HG03064 (cell line): Measurements from ENCODE around the gene CSF2.

Experiments used
- ATAC-seq: cut with Tn5 transposase; IDR thresholded peaks from one replicate; pipeline ENCODE4 v1.9.1; 2021; ENCODE audit warnings: low read depth; ENCODE audit not compliant: unreplicated experiment

CSF2 gene

GRCh38 chr5:132073231-132074013 is at the start of gene CSF2:
TSS of gene CSF2 (plus strand) at chr5:132073789. CDS start at chr5:132073824, 35 bp downstream.
- ATAC-seq: no peak

GRCh38 chr5:132024117-132024435 is 49.5 kb upstream of the CSF2 start:
- ATAC-seq: no peak

- no peak for ATAC-seq
These were observed 48.7 kb upstream of the CSF2 start for GRCh38 chr5:132024789-132025402.

GRCh38 chr5:132025403-132025971 is 48.1 kb upstream of the CSF2 start:
- no peak for ATAC-seq

DNA sequence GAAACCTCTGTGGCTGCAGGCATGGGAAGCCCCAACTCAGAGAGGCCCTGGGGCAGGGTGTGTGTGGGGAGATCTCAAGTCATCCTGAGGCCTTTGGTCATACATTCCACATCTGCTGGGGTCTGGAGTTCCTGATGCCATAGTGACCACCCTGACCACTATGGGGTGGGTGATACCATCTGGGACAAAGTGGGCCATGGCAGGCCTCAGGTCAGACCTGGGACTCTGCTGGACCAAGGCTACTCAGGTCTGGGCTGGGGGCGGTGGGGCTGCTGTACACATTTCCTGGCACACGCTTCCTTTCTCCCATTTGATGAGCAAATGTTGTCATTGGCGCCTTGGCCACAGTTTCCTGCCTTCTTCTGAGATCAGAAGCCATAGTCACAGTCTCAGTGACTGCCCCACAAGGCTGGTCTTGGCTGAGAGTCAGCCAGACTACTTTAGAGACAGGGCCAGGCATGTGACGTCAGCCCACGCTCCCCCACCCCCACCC is 47.0 kb upstream of the CSF2 start:
- no peak for ATAC-seq

DNA sequence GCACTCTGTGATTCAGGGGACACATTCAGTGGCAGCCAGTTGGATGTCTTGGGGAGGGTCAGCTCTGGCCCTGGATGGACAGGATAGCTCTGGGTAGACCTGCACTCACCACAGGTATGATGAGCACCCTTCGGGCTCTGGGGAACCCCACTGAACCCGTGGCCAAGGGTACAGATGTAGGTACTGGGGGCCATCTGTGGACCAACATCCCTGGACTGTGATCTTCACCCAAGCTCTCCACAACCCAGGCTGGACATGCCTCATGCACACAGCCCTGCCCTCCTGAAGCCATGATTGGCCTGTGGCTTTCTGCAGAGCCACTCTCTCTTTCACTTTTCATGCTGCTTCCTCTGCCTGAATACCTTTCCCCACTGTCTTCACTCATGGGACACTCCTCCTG is 46.6 kb upstream of the CSF2 start:
- ATAC-seq: no peak

GRCh38 chr5:132029609-132030330 is 43.8 kb upstream of the CSF2 start:
- ATAC-seq: no peak

DNA sequence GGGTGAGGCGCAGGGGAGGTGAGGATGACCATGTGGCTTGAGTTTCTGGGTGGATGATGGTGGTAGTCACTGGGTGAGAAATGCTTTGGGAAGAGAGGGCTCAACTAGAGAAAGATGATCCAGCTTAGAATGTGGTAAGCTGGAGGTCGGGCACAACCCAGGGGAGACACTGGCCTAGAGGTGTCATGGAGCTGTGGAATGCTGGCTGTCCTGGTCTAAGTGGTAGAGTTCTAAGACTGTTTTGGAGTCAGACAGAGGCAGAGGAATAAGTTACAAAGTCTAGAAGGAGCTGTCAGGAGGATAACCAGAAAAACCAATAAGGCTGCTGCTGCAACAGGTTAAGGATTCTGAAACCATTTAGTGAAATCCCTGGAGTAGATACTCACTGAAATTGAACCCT is 43.0 kb upstream of the CSF2 start:
- ATAC-seq: no peak

DNA sequence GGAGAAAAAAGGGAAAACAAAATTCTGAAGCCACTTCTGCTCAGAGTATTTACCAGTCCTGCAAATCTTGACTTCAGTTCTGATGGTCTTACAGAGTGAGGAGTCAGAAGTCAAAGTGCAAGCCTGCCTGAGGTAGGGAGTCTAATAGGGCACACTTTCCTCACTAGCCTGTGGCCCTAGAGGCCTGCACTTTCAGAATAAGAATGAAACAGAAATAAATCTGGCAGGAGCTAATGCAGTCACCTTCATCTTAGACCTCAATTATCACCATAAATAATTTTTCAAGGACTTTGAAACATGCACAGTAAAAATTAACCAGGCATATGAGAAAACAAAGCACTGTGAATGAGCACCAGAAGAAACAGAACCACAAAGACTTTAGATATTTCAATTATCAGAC is 41.4 kb upstream of the CSF2 start:
- ATAC-seq: no peak

- ATAC-seq: no peak
These were observed 40.5 kb upstream of the CSF2 start for GRCh38 chr5:132033122-132033521.

DNA sequence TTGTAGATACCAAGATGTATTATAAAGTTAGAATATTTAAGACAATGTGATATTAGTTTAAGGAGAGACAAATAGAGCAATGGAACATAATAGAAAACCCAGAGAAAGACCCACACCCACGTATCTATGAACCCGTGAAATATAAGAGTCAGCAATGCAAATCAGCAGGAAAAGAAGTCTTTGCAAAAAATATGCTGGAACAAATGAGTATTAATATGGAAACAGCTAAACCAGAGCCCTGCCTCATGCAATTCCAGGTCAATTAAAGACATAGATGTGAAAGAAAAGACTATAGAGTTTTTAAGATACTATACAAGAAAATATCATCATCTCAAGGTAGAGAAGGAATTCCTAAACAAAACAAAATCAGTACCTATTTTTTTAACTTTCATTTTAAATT is 36.2 kb upstream of the CSF2 start:
- no peak for ATAC-seq

- ATAC-seq: no peak
These were observed 29.4 kb upstream of the CSF2 start for GRCh38 chr5:132044207-132044606.

GRCh38 chr5:132046880-132047299 is 26.7 kb upstream of the CSF2 start:
- ATAC-seq: no peak

- ATAC-seq: no peak
These were observed 24.5 kb upstream of the CSF2 start for GRCh38 chr5:132049093-132049492.

DNA sequence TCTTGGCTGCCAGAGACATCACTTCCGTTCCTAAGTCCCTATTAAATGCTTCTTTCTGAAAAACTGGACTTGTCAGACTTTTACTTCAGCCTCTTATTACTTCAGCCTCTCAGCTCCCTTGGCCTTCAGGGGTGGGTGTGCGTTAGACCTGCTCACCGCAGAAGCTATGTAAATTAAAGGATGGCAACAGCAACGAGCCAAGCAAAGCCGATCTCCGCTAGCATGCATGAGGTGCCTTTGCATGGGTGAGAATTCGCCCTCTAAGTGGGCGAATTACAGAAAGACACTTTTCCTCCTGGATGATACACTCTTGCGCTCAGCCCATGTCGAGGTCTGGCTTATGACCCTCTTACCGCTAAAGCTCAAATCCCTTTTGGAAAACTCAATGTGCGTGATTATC is 24.0 kb upstream of the CSF2 start:
- no peak for ATAC-seq

GRCh38 chr5:132050136-132050535 is 23.5 kb upstream of the CSF2 start:
- ATAC-seq: no peak

DNA sequence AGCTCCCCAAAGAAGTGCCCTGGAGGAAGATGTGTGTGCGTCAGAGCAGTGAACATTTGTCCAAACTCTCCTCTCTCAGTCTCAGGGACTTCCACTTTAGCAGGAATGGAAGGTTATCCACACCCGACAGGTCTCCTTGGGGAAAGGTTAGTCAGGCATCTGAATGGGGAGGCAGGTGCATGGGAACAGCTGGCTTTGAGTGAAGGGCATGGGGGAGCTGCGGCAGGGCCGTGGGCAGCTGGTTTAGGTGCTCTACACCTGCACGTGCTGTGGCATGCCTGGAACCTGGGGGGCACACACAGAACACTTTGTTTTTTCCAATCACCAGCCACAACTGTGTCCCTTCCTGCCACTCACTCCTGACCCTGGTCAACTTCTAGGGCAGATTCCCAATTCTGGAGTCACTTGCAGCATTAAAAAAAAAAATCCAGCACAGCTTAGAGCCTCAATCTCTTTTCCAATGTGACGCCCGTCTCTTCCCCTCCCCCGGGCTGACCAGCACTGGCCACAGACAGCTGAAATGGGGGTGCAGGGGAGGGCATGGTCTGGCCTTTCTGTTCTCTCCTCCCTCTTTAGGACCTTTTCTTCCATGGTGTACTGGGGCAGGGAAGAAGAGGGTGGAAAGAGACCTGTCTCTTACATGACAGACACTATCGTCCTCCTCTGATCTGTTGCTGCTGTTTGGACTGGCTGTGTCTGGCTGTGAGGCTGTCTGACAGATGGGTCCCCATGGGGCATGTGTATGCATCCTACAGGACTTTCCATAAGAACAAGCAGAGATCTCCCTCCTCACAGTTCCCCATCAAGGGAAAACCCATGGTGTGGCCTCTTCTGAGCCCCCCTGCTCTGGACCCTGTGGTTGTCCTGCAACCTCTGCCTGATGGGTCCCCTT is 22.7 kb upstream of the CSF2 start:
- no peak for ATAC-seq

- ATAC-seq: no peak
These were observed 21.1 kb upstream of the CSF2 start for GRCh38 chr5:132052520-132052919.

- no peak for ATAC-seq
These were observed 20.1 kb upstream of the CSF2 start for GRCh38 chr5:132053483-132053882.

DNA sequence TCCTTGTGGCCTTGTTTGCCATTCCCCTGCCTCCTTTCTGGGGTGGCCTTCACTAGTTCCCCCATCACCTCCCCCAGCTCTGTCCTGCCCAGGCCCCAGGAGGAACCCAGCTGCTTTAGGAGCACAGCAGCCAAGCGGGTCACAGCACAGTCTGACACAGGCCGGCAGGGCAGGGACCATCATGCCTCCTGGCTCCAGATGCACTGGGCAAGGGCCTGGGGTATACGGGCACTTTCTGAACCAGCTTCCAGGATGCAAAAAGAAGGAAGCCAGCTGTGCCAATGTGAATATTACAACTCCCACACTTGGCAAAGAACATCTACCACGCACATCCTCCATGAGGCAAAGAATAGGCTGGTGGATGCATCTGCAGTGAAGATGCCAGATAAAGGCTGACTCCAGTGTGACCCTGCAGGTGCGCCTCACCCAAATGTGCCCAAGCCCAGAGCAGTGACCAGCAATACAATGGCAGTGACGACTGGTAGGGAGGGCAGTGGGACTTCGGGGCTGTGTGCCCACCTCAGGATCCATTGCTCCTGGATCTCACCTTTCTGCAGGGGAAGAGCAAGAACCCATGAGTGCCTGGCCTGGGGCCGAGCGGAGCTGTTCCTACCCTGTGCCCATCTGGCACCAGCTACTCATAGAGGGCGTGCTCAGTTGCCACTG is 19.4 kb upstream of the CSF2 start:
- ATAC-seq: no peak
